Dermis lymphatic vessel endothelial cell (primary cell): Measurements from ENCODE around the gene GMIP. TPM values are rescaled to one million over a fixed set of nuclear protein-coding genes. Genes with fewer than 3 reads are reported as not detected.

Experiments used
- total RNA-seq: library from RNA; depleted of rRNA; stranded (reverse); fragments of >200 nt; gene quantifications from 2 replicates; pipeline ENCODE4 v1.2.1, GENCODE V29; 2014

Gene GMIP
- total RNA-seq = 4.6 and 4.7 TPM in 2 replicates

GRCh38 chr19:19643158-19644053 lies at the start of gene GMIP:
Gene GMIP, minus strand, starts transcription at chr19:19643657. Its CDS starts 128 bp downstream, at chr19:19643529.

GRCh38 chr19:19668230-19669012 lies 25.0 kb upstream of the GMIP start, which contains the start of gene ZNF101:
Gene ZNF101, plus strand, starts transcription at chr19:19668839. Its CDS starts 125 bp downstream, at chr19:19668964.

GRCh38 chr19:19663256-19664120 lies 20.0 kb upstream of the GMIP start, which contains the start of gene ATP13A1:
Gene ATP13A1, minus strand, starts transcription at chr19:19663676. Its CDS starts 10 bp downstream, at chr19:19663666.

DNA sequence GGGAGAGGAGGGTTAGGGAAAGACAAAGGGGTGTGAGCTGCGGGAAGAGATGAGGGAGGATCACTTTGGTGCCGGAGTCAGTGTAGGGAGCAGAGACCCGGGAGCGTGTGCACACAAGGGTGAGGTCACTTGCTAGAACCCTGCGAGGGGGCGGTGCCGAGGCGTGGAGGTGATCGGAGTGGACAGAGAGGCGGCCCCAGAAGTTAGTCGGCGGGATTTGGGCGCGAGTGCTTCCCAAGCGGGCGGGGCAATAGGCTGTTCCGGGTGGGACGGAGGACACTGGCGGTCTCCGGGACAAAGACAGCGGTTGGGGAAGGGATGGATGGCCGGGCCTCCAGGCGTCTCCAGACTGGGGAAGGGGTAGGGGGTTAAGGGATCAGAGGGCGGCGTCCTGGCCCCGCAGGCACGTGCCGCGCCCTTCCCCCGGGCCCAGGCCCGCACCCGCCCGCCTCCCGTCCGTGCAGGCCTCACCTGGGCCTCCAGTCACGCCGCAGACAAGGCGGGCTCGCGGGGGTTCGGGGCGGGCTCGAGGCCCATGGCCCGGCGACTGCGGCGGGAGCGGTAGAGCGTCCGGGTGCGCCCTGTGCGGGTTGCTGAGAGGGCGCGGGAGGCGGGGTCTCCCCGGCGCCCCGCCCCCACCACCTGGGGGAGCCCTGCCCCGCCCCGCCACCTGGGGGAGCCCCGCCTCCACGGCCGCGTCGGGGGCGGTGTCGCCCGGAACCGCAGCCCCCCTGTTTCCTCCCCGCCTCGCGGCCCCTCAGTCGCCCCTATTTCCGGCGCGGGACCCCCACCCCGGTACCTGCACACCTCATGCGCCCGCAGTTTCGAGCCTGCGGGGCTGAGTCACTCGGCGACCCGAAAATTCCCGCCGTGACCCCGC lies 15.6 kb downstream of the GMIP start, which contains the start of gene LPAR2:
Gene LPAR2, minus strand, starts transcription at position 600 of the 880 bp plus-strand sequence. CDS start 945 bp downstream, outside the sequence.

DNA sequence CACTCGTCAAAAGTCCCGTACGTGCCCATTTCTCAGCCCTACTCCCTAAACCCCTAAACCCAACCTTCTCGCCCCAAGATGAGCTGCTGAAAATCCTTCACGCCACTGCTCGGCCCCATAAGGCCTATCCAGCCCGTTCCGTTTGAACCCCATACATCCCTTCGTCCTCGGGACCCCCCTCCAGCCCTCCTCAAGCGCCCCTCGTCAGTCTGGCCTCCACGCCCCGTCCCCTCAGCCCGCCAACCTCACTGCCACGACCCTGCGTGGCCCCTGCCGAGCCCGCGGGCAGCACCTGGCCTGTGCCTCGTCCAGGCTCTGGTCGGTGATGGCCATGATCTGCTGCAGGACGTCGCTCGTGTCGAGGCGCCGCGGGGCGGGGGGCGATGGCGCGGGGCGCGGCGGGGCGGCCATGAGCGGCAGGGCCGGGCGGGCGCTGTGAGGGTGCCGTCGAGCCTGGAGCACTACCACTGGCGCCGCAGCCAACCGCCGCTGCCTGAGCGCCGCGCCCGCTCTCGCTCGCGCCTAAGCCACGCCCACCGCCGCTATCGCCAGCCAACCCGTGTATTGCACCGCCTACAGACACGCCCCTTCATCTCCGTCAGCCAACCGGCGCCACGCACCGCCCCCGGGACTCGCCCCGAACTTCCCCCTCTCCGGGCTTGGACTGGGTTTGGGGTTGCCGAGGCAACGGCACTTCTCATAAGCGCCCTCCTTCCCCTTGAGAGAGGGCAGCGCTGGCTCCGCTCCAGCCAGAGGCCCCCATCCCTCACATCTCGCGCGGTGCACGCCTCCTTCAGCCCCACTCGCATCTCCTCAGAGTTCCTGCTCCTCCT lies 25.0 kb downstream of the GMIP start, which contains the start of gene PBX4:
Gene PBX4, minus strand, starts transcription at position 469 of the 833 bp plus-strand sequence. Its CDS starts 58 bp downstream, at position 411.

Other genes with a start within 250 kb of the GMIP start
- 34.0 and 40.5 TPM in 2 replicates for gene GATAD2A, start 238.0 kb downstream of the GMIP start, total RNA-seq
- 0.60 and 0.87 TPM in 2 replicates for gene TSSK6, start 128.1 kb downstream of the GMIP start, total RNA-seq
- 235 and 256 TPM in 2 replicates for gene NDUFA13, start 127.4 kb downstream of the GMIP start, total RNA-seq
- gene YJEFN3, start 114.7 kb downstream of the GMIP start, total RNA-seq = 0.09 and 0.11 TPM in 2 replicates
- not detected in 2 replicates for gene CILP2, start 105.4 kb downstream of the GMIP start, total RNA-seq
- gene PBX4, start 25.0 kb downstream of the GMIP start, total RNA-seq = not detected in 2 replicates
- gene LPAR2, start 15.4 kb downstream of the GMIP start, total RNA-seq = 0.52 and 0.54 TPM in 2 replicates
- gene ATP13A1, start 20.0 kb upstream of the GMIP start, total RNA-seq = 14.0 and 20.7 TPM in 2 replicates
- 10.3 and 15.1 TPM in 2 replicates for gene ZNF101, start 25.2 kb upstream of the GMIP start, total RNA-seq
- 4.3 and 6.0 TPM in 2 replicates for gene ZNF14, start 89.5 kb upstream of the GMIP start, total RNA-seq
- gene ZNF506, start 178.1 kb upstream of the GMIP start, total RNA-seq = 5.1 and 10.8 TPM in 2 replicates
- 2.5 and 5.5 TPM in 2 replicates for gene ZNF253, start 222.2 kb upstream of the GMIP start, total RNA-seq